NT2/D1 (cell line): ENCODE data around the gene PIPOX.

Experiments used
- SUZ12 ChIP-seq: IDR thresholded peaks from 2 replicates; pipeline ENCODE4 v1.6.1; 2011; ENCODE audit not compliant: insufficient read length, insufficient read depth; ENCODE audit errors: extremely low read depth
- YY1 ChIP-seq: IDR thresholded peaks from 2 replicates; pipeline ENCODE4 v1.6.1; 2011; ENCODE audit not compliant: insufficient read length, insufficient read depth
- ZNF274 ChIP-seq: IDR thresholded peaks from 2 replicates; pipeline ENCODE4 v1.6.1; 2011; ENCODE audit warnings: mild to moderate bottlenecking, low read depth, low read length

GRCh38 chr17:29019475-29020181 is 23.3 kb upstream of the PIPOX start:
- TF ChIP-seq ZNF274: no peak
- no peak for TF ChIP-seq YY1
- TF ChIP-seq SUZ12: no peak
